HG03558 (cell line): ENCODE data around the gene ANO1.
"Not testable (repeated sequence)": the region's sequence is repeated elsewhere in the genome, so short reads cannot be mapped to it uniquely, and the experiment has no call there.

Experiments used
- ATAC-seq: cut with Tn5 transposase; IDR thresholded peaks from one replicate; pipeline ENCODE4 v1.9.1; 2021; ENCODE audit warnings: moderate number of reproducible peaks; ENCODE audit not compliant: unreplicated experiment; ENCODE audit errors: extremely low read depth

Gene ANO1

GRCh38 chr11:70180906-70181305 lies 102.8 kb downstream of the ANO1 start:
- no peak for ATAC-seq

GRCh38 chr11:70182266-70182665 lies 104.1 kb downstream of the ANO1 start:
- no peak for ATAC-seq

- ATAC-seq = no peak
Observed at GRCh38 chr11:70183032-70183431, 104.9 kb downstream of the ANO1 start.

DNA sequence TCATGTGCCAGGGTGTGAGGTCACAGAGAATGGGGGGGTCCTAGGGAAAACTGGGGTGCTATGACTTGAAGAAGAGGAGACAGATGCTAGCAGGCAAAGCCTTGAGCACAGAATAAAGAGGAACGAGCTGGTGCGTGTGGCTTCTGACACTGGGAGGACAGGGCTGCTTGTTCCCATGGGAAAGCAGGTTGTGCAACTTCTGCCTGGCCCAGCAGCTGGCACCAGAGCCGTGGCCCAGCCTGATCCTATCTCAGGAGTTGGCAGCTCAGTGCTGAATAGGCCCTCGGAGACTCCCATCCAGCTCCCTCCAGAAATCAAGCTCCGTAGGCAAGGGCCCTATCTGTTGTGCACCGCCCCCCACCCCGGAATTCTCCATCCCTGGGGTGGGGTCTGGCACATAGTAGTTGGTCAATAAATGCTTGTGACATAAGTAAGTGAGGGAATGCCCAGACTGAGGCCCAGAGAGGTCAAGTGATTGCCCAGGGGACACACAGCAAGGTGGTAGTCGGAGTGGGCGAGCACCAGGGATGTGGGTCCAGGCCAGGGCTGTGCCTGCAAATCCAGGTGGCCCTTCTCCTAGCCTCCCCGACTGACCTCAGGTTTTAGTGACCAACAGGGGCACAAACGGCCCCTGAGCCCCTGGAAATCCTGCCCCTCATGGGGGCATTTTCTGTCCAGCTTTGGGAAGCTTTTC lies 105.5 kb downstream of the ANO1 start:
- ATAC-seq = no peak

GRCh38 chr11:70184396-70184795 lies 106.3 kb downstream of the ANO1 start:
- no peak for ATAC-seq

DNA sequence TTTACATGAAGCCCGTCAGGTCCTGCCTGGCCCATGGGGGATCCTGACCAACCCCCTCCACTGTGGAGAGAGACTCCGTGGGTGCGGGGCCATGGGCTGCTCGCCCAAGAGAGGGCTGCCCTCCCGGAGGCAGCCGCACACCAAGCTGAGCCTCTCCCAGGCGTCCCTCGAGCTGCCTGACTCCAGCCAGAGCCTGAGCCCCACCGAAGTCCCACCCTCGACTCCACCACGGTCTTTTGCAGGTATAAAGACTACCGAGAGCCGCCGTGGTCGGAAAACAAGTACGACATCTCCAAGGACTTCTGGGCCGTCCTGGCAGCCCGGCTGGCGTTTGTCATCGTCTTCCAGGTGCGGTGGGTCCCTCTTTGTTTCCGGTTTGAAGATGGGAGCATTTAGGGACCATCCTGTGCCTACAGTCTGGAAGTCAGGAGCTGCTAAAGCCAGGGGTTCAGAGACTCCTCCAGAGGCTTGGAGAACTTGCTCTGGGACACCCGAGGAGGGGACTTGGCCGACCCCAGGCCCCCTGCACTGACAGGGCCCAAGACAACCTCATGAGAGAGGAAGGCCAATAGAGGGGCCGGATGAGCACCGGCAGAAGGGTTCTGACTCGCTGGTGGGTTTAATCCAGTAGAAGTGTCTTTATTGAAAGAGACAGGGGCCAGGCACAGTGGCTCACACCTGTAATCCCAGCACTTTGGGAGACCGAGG lies 107.4 kb downstream of the ANO1 start:
- no peak for ATAC-seq

DNA sequence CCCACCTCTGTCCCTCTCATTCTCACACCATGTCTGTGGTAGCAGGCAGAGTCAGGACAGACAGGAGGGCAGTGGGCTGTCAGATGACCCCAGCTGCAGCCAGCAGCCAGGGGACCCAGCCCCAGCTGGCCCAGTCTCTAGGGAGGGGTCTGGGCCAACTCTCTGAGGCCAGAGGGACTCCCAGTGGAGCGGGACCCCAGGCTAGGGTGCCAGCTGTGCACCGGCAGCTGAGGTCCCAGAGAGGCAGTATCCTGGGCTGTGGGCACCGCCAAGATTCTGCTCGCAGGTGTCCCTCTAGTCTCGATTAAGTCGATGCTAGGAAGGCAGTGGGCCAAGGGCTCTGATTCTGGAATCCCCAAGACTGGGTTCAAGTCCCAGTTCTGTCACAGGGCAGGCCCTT lies 108.3 kb downstream of the ANO1 start:
- ATAC-seq = no peak

DNA sequence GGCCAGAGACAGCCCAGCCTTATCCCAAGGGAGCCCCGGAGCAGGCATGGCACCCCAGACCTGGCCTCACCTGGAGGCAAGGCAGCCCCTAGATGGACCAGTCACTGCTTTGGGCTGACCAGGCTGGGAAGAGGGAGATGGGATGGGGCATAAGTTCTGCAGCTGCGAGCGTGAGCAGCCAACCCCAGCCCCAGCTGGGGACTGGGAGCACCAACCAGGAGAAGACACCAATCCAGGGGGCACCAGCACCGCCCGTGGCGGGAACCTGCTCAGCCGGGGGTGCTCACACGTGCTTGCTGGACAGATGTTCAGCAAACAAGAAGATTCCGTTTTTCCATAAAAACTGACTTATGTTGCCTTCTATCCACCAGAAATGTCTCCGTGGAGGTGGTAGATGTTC lies 108.8 kb downstream of the ANO1 start:
- no peak for ATAC-seq

DNA sequence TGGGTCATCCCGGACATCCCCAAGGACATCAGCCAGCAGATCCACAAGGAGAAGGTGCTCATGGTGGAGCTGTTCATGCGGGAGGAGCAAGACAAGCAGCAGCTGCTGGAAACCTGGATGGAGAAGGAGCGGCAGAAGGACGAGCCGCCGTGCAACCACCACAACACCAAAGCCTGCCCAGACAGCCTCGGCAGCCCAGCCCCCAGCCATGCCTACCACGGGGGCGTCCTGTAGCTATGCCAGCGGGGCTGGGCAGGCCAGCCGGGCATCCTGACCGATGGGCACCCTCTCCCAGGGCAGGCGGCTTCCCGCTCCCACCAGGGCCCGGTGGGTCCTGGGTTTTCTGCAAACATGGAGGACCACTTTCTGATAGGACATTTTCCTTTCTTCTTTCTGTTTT lies 109.7 kb downstream of the ANO1 start:
- no peak for ATAC-seq

- ATAC-seq = no peak
Observed at GRCh38 chr11:70189622-70190021, 111.5 kb downstream of the ANO1 start.

- no peak for ATAC-seq
Observed at GRCh38 chr11:70191495-70192140, 113.5 kb downstream of the ANO1 start.

DNA sequence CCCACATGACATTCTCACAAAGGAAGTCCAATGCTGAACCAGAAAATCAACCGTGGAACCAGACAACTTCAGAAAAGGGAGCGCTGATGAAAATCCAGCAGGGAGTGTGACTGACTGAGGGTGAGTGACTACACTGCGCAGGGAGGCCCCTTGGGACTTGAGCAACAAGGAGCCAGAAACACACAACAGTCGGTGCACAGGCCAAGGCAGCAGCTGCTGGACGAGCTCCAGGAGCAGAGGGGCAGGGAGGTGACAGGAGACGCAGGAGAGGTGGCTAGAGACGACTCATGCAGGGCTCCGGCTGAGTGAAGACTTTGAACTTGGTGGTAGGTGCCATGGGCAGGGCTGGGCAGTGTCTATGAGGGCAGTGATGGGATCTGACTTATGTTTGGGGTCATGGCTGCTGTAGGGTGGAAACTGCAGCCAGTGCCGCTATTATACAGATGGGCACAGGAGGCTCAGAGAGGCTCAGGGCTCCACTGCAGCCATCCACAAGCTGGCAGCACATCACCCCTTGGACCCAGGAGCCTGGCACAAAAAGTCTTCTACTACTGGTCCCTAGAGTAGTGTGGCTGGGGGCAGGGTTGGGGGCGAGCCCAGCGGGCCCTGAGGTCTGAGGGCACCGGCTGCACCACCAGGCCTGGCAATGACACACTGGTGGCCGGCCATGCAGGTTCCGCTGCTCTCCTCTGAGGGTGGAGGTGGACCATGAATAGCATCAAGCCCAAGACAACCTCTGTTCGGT lies 114.7 kb downstream of the ANO1 start:
- ATAC-seq = no peak

- no peak for ATAC-seq
Observed at GRCh38 chr11:70193411-70194292, 115.5 kb downstream of the ANO1 start.

DNA sequence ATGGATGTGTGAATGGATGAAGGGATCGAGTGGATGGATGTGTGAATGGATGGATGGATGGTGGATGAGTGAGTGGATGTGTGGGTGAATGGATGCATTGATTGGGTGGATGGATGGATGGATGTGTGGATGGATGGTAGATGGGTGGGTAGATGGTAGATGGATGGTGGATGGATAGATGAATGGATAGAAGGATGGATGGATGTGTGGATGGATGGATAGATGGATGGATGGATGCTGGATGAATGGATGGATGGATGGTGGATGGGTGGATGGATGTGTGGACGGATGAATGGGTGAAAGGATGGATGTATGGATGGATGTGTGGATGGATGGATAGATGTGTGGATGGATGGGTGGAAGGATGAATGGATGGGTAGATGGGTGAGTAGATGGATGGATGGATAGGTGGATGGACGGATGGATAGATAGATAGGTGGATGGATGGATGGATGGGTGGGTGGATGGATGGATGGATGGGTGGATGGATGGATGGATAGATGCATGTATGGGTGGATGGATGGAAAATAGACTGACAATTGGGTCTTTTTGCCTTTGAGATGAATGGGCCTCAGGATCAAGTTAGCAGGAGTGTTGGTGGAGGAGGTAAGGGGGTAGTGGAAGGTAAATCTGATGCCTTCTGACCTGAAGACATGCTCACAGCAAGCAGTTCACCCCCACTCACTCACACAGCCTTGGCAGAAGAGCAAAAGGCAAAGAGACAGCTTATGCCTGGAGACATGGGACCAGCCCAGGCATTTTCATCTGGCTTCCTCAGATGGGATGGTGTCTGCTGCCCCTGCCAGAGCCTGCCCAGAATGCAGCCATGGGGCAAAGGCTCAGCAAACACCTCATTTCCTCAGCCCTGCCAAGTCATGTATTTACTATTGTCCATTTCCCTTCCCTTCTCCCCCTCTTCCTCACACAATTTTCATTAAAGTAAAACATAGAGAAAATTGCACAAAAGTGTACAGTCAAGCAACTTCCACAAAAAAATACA lies 117.0 kb downstream of the ANO1 start:
- no peak for ATAC-seq

- ATAC-seq = no peak
Observed at GRCh38 chr11:70200212-70200844, 122.2 kb downstream of the ANO1 start.

DNA sequence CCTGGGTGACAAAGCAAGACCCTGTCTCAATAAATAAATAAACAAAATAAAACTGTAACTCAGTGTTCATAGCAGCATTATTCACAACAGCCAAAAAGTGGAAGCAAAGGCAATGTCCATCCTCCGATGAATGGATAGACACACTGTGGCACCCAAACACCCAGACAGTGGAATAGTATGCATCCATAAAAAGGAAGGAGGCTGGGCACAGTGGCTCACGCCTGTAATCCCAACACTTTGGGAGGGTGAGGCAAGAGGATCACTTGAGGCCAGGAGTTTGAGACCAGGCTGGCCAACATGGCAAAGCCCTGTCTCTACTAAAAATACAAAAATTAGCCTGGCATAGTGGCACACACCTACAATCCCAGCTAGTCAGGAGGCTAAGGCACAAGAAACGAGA lies 122.9 kb downstream of the ANO1 start:
- not testable (repeated sequence) for ATAC-seq

- ATAC-seq = no peak
Observed at GRCh38 chr11:70201882-70202861, 124.1 kb downstream of the ANO1 start.
